ENCODE measurements around the gene C16orf54.
A peak's percentile ranks its signal among the peaks of the same experiment; 100 is the strongest.
"Not testable (repeated sequence)": the region's sequence is repeated elsewhere in the genome, so short reads cannot be mapped to it uniquely, and the experiment has no call there.

C16orf54 gene

DNA sequence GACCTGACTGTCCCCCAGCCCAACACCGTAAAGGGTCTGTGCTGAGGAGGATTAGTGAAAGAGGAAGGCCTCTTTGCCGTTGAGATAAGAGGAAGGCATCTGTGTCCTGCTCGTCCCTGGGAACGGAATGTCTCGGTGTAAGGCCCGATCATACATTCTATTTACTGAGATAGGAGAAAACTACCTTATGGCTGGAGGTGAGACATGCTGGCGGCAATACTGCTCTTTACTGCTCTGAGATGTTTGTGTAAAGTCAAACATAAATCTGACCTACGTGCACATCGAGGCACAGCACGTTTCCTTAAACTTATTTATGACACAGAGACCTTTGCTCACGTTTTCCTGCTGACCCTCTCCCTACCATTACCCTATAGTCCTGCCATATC, 5.2 kb downstream of the C16orf54 start:
- not testable (repeated sequence) for DNase-seq (ENCODE audit: low read depth)

DNA sequence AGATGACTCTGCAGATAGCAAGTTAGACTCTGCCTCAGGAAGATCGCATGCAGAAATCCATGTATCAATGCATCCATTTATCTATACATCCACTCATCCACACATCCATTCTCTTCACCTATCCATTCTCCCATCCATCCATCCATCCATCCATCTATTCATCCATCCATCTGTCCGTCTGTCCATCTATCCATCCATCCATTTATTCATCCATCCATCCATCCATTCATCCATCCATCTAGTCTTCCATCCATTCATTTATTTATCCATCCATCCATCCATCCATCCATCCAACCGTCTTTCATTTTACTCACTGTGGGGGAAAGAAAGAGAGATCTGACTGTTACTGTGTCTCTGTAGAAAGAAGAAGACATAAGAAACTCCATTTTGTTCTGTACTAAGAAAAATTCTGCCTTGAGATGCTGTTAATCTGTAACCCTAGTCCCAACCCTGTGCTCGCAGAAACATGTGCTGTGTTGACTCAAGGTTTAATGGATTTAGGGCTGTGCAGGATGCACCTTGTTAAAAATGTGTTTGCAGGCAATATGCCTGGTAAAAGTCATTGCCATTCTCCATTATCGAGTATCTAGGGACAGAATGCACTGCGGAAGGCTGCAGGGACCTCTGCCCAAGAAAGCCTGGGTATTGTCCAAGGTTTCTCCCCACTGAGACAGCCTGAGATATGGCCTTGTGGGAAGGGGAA, 5.7 kb downstream of the C16orf54 start:
- not testable (repeated sequence) for DNase-seq (ENCODE audit: low read depth)

DNA sequence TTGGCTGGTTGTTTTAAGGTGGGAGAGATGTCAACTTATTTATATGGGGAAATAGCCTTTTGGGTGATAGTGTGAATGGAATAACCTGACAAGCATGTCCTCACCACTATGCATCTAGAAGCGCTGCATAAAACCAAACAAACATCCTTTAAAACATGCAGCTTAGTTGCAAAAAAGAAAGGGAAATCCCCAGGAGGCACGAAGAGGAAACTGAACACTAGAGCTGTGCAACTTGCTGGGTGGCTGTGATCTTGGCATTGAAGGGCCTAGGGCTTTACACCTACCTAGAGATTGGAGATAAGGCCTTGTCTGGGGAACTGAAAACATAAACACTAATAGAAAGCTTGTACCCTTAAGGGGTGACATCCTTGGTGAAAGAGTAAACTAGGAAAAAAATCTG, 7.3 kb downstream of the C16orf54 start:
- no peak for DNase-seq (ENCODE audit: low read depth)

GRCh38 chr16:29737713-29738112, 8.1 kb downstream of the C16orf54 start:
- no peak for DNase-seq (ENCODE audit: low read depth)

DNA sequence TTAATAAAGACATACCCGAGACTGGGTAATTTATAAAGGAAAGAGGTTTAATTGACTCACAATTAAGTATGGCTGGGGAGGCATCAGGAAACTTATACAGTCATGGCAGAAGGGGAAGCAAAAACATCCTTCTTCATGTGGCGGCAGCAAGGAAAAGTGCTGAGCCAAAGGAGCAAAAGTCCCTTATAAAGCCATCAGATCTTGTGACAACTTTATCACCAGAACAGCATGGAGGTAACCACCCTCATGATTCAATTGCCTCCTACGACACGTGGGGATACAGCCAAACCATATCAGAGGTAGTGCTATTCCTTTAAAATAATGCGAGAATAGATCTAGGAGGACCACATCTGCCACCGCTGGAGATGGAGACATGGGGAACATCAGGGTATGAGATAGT, 9.0 kb downstream of the C16orf54 start:
- no peak for DNase-seq (ENCODE audit: low read depth)

- no peak for DNase-seq (ENCODE audit: low read depth)
Measured at GRCh38 chr16:29736112-29736511, 9.7 kb downstream of the C16orf54 start.

DNA sequence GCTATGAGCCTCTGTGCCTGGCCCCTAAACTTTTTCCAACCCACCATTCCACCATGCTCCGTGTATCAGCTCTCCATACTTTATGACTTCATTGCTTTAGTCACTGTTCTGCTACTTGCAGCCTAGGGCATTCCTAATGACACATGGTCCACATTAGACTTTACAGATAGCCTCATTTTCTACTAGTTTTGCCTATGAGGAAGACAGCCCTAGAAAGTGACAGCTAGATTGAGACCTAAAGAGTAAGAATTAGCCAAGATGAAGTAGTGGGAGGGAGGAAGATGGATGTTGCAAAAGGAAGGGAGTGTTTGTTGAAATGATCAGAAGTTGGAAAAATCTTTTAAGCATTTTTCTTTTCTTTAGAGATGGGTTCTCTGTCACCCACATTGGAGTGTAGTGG, 11.0 kb downstream of the C16orf54 start:
- DNase-seq (ENCODE audit: low read depth): peak; percentile 26

GRCh38 chr16:29731768-29732601, 13.8 kb downstream of the C16orf54 start:
- not testable (repeated sequence) for DNase-seq (ENCODE audit: low read depth)

GRCh38 chr16:29730649-29731048, 15.1 kb downstream of the C16orf54 start:
- DNase-seq (ENCODE audit: low read depth): no peak

- DNase-seq (ENCODE audit: low read depth): peak; percentile 72
Measured at GRCh38 chr16:29729116-29729521, 16.7 kb downstream of the C16orf54 start.

GRCh38 chr16:29727452-29727851, 18.3 kb downstream of the C16orf54 start:
- DNase-seq (ENCODE audit: low read depth): no peak

- DNase-seq (ENCODE audit: low read depth): no peak
Measured at GRCh38 chr16:29726845-29727377, 18.9 kb downstream of the C16orf54 start.

GRCh38 chr16:29721167-29721879, 24.5 kb downstream of the C16orf54 start:
- DNase-seq (ENCODE audit: low read depth): peak; percentile 77

DNA sequence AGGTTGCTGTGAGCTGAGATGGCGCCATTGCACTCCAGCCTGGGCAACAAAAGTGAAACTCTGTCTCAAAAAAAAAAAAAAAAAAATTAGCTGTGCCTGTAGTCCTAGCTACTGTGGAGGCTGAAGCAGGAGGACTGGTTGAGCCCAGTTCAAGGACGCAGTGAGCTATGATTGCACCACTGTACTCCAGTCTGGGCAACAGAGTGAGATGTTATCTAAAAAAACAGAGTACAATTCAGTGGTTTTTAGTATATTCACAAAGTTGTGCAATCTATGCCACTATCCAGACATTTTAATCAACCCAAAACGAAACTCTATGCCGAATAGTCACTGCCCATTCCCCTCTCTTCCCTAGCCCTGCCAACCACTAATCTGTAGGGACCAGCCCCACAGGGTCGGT, 25.1 kb downstream of the C16orf54 start:
- DNase-seq (ENCODE audit: low read depth): no peak

GRCh38 chr16:29719063-29719462, 26.7 kb downstream of the C16orf54 start:
- DNase-seq (ENCODE audit: low read depth): no peak

GRCh38 chr16:29717113-29717512, 28.7 kb downstream of the C16orf54 start:
- no peak for DNase-seq (ENCODE audit: low read depth)

GRCh38 chr16:29714972-29715371, 30.8 kb downstream of the C16orf54 start:
- DNase-seq (ENCODE audit: low read depth): no peak

DNA sequence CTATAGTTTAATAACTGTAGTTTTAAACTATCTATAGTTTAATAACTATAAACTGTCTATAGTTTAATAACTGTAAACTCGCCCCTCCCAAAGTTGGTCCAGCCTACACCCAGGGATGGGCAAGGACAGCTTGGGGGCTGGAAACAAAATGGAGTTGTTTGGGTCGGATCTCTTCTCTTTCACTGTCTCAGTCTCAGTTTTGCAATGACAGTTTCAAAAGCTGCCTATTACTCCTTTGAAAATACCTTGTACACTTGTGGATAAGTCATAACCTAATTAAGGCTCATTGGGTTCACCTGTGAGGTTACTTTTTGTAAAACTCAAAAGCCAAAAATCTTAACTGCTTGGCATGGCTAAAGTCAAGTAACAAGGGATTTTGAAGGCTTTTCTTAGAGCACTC, 31.4 kb downstream of the C16orf54 start:
- DNase-seq (ENCODE audit: low read depth): no peak

DNA sequence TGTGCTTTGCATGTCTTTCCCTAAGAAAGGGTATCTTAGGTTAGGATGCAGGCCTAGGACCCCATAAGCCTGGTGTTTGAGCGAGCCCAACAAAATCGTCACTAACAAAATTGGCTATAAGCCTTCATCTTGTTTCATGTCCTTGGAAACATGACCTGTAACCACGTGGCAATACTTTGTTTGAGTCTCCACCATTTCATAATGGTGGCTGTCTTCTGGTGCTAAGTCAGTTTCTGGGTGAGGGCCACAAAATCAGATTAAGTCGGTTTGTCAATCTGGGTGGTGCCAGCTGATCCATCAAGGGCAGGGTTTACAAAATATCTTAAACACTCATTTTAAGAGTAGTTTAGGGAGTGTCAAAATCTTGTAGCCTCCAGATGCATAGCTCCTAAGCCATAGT, 33.0 kb downstream of the C16orf54 start:
- no peak for DNase-seq (ENCODE audit: low read depth)

DNA sequence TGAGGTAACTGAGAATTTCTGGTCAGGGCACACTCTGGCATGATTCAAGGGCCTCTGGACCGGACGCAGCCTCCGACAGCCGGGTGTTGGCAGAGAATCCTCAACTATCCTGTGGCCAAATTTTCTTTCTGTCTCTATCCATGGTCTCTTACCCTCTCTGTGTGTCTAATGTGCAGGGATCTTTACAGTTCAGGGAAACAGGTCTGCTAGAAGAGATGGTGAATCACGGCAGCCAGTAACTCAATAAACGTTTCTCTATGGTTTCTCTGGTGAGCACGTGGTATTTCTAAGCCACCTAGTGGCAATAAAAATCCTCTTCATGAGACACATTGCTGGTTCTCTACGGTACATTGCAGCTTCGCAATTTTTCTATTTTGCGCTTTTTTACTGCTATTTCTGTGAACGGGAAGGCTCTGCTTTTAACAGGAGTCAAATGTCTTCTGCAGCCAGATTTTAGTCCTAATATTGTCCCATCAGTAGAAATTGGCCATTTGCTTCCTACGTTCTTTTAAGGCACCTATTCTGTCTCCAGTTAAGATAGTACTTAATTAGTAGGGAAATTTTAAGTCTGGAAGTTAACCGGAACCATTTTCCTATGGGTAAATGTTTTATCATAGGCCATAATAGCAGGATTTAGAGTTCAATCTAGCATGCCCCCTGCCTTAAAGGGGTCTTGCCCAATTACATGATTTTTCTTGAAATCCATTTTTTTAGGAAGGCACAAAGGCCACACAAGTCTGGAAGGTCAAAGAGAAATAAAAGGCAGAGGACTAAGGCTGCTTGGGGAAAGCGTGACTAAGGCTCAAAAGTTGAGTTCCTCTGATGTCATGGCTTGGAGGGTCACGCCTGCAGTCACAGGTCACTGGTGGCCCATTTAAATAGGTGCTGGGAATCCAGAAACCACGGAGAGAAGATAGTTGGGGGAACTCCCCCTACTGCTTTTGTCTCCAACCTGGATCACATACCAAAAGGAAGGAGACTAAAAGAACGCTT, 35.3 kb downstream of the C16orf54 start:
- DNase-seq (ENCODE audit: low read depth): peak; percentile 78

DNA sequence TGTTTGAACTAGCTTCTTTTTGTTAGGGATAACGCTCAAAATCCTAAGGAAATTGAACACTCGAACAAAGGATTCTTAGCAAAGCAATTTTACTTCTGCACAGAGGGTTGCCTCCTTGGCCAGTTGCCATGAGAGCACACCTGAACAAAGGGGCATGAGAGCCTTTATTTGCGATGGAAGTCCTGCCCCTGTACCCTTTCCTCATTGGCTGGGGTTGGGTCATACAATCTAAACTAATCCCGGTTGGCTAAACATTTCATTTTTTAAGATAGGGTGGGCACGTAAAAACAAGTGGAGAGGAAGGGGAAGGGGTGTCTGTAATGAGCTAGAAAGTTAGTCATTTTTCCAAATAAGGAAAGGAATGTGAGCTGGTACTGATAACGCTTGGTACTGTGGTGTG, 36.1 kb downstream of the C16orf54 start:
- not testable (repeated sequence) for DNase-seq (ENCODE audit: low read depth)
